Activated B cell treated with CpG ODN at 0.5 μM for 24 hours (primary cell): Measurements from ENCODE around the gene VAV2. TPM values are rescaled to one million over a fixed set of nuclear protein-coding genes. Genes with fewer than 3 reads are reported as not detected.
A peak's percentile ranks its signal among the peaks of the same experiment; 100 is the strongest.

ENCODE experiments used
- ATAC-seq: fragments of 200-7000 bp; cut with Tn5 transposase; one replicate; pipeline ENCODE4 v1.10.0; 2021; ENCODE audit warnings: low read depth, mild to moderate bottlenecking, moderate library complexity
- CTCF ChIA-PET: fragments of 350-600 bp; sonication (Branson Sonifier 250); formaldehyde crosslinking; loops from one replicate; lab custom pipeline; 2021; ENCODE audit warnings: antibody characterized with exemption; lab: Charles Lee
- POLR2A ChIA-PET: fragments of 350-600 bp; sonication (Branson Sonifier 250); formaldehyde crosslinking; loops from one replicate; lab custom pipeline; 2021; ENCODE audit warnings: antibody characterized with exemption; lab: Charles Lee
- DNase-seq: peaks from one replicate; pipeline ENCODE4 v3.0.0; 2022
- H3K27ac Mint-ChIP-seq: one replicate; pipeline ENCODE4 v1.8.0; 2020; ENCODE audit warnings: mixed read lengths
- H3K27me3 Mint-ChIP-seq: one replicate; pipeline ENCODE4 v1.8.0; 2021; ENCODE audit warnings: mixed read lengths
- H3K36me3 Mint-ChIP-seq: one replicate; pipeline ENCODE4 v1.8.0; 2021; ENCODE audit warnings: low read depth, mixed read lengths
- H3K4me1 Mint-ChIP-seq: one replicate; pipeline ENCODE4 v1.8.0; 2021; ENCODE audit warnings: mixed read lengths
- H3K4me3 Mint-ChIP-seq: one replicate; pipeline ENCODE4 v1.8.0; 2020; ENCODE audit warnings: mild to moderate bottlenecking, mixed read lengths
- H3K9me3 Mint-ChIP-seq: one replicate; pipeline ENCODE4 v1.8.0; 2020; ENCODE audit warnings: mixed read lengths
- intact Hi-C: fragments of 100-400 bp; cut with micrococcal nuclease; formaldehyde crosslinking; loops from one replicate; pipeline ENCODE4 v1.15.1; 2024
- total RNA-seq: library from RNA; stranded (reverse); gene quantifications from 2 replicates; pipeline ENCODE4 v1.2.3, GENCODE V29; 2022
- TF ChIP-seq, protein P1 (sequence below): fragments of 200-600 bp; IDR thresholded peaks from one replicate; pipeline ENCODE4 v1.8.0; 2022; ENCODE audit warnings: antibody characterized with exemption, mild to moderate bottlenecking

The VAV2 gene
- total RNA-seq, 1 donor from 2014 or later: 99.6 TPM

GRCh38 chr9:133734590-133735414 is 257.3 kb downstream of the VAV2 start:
- Mint-ChIP-seq H3K4me1 (peaks cover 34% of the 10 kb centered on the region), H3K9me3 (no peaks in the 10 kb centered on the region), H3K36me3 (no peaks in the 10 kb centered on the region), H3K4me3 (peak overlapping the region; percentile 59), H3K27ac (peak overlapping the region; percentile 79), H3K27me3 (peaks cover 4% of the 10 kb centered on the region)
- ATAC-seq (peak; percentile 61), DNase-seq (no peak)
- TF ChIP-seq, protein P1, sequence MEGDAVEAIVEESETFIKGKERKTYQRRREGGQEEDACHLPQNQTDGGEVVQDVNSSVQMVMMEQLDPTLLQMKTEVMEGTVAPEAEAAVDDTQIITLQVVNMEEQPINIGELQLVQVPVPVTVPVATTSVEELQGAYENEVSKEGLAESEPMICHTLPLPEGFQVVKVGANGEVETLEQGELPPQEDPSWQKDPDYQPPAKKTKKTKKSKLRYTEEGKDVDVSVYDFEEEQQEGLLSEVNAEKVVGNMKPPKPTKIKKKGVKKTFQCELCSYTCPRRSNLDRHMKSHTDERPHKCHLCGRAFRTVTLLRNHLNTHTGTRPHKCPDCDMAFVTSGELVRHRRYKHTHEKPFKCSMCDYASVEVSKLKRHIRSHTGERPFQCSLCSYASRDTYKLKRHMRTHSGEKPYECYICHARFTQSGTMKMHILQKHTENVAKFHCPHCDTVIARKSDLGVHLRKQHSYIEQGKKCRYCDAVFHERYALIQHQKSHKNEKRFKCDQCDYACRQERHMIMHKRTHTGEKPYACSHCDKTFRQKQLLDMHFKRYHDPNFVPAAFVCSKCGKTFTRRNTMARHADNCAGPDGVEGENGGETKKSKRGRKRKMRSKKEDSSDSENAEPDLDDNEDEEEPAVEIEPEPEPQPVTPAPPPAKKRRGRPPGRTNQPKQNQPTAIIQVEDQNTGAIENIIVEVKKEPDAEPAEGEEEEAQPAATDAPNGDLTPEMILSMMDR: no peak
- POLR2A ChIA-PET: interaction anchor here (0.8 to 1.5 kb wide), 2 partner anchors 52 to 257 kb away, joined by 3 to 4 read pairs; no protein-coding TSS in a partner anchor
- intact Hi-C loops: loop anchor here (2.0 to 5.0 kb wide), 2 partner anchors 26 to 257 kb away; partner anchors contain the start of gene VAV2
- CTCF ChIA-PET: interaction anchor here (2.0 kb wide), 1 partner anchor 8 kb away, joined by 6 read pairs; no protein-coding TSS in a partner anchor

- DNase-seq (no peak), ATAC-seq (no peak)
- Mint-ChIP-seq H3K9me3 (no peaks in the 10 kb centered on the region), H3K4me1 (peaks cover 34% of the 10 kb centered on the region), H3K27ac (no peak overlapping the region), H3K4me3 (no peak overlapping the region), H3K27me3 (peaks cover 5% of the 10 kb centered on the region), H3K36me3 (no peaks in the 10 kb centered on the region)
- CTCF ChIA-PET: interaction anchor here (2.0 kb wide), 1 partner anchor 9 kb away, joined by 6 read pairs; no protein-coding TSS in a partner anchor
- TF ChIP-seq, protein P1: no peak
- POLR2A ChIA-PET: no interaction called here
- intact Hi-C loops: loop anchor here (2.0 kb wide), 1 partner anchor 25 kb away; no protein-coding TSS in a partner anchor
Measured at GRCh38 chr9:133733796-133734533, 258.2 kb downstream of the VAV2 start.

DNA sequence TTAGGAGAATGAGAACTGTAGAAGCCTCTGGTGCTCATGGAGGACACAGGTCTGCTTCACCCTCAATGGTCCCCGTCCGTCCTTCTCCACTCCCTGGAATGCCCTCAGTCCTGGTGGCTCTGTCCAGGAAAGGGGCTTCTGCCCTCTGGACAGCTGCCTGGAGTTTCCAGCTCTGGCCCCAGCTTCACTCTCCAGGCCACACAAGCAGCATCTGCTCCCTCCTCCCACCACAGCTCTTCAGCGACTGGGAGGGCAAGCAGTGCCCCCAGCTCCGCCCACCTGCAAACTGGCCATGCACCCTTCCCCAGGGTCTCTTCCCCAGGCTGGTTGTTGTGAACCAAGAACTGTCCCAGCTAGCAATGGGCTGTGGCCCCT is 258.7 kb downstream of the VAV2 start:
- CTCF ChIA-PET: interaction anchor here (2.0 kb wide), 1 partner anchor 9 kb away, joined by 6 read pairs; no protein-coding TSS in a partner anchor
- TF ChIP-seq, protein P1: no peak
- intact Hi-C loops: no loop called here
- ATAC-seq (no peak), DNase-seq (no peak)
- Mint-ChIP-seq H3K9me3 (no peaks in the 10 kb centered on the region), H3K27me3 (peaks cover 8% of the 10 kb centered on the region), H3K4me3 (no peak overlapping the region), H3K4me1 (peaks cover 32% of the 10 kb centered on the region), H3K27ac (no peak overlapping the region), H3K36me3 (no peaks in the 10 kb centered on the region)
- POLR2A ChIA-PET: no interaction called here

DNA sequence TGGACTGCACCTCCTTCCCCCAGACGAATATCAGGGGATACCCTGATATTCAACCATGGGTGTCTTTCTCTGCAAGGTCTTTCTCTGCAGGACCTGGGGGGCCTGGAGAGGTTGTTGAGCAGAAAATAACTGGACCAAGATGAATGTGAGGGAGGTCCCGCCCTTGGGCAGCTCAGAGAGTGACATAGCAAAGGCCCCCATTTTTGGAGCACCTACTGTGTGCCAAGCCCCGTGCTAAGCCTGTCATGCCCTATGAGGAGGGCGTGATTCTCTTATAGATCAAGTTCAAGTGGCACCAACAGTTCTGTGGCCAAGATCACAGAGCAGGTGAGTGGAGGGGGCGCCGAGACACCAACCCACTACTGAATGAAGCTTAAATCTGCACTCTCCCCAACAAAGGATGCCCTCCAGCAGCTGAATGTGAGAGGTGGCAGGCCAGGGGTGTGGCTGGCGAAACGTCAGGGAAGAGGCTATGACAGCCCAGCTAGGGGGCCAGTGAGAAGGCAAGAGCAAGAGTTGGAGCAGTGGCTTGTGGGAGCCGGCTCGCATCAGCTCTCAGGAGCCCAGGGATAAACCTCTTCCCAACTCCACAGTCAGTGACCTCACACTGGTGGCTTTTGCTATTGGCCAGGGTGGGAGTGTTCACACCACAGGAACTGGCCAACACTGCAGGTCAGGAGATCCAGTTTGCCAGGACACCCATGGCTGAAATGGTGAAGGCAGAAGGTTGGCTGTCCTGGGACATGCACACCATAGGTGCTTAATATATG is 259.3 kb downstream of the VAV2 start:
- TF ChIP-seq, protein P1: no peak
- no peak overlapping the region for H3K27ac Mint-ChIP-seq
- H3K36me3 Mint-ChIP-seq: no peaks in the 10 kb centered on the region
- H3K4me3 Mint-ChIP-seq: no peak overlapping the region
- DNase-seq (no peak), ATAC-seq (no peak)
- H3K27me3 Mint-ChIP-seq: peaks cover 9% of the 10 kb centered on the region
- POLR2A ChIA-PET: no interaction called here
- no peaks in the 10 kb centered on the region for H3K9me3 Mint-ChIP-seq
- intact Hi-C loops: no loop called here
- CTCF ChIA-PET: interaction anchor here (2.0 kb wide), 1 partner anchor 10 kb away, joined by 6 read pairs; no protein-coding TSS in a partner anchor
- H3K4me1 Mint-ChIP-seq: peaks cover 30% of the 10 kb centered on the region
